A549 (cell line): ENCODE results near the gene MGAT3. TPM values are rescaled to one million over a fixed set of nuclear protein-coding genes. Genes with fewer than 3 reads are reported as not detected.

ENCODE experiments used
- ATAC-seq, 2 experiments: fragments of 200-7000 bp in 1 of 2; fragments of >200 bp in 1 of 2; cut with Nextera tagmentation in 1 of 2; cut with Tn5 transposase in 1 of 2; 3 replicates each; pipeline versions ENCODE4 v1.8.0 to v1.9.1; 2018 to 2020; ENCODE audit warnings: mild to moderate bottlenecking in 1 of 2, moderate library complexity in 1 of 2
- CTCF ChIA-PET: fragments of 300-600 bp; sonication (Branson Sonifier 250); formaldehyde crosslinking; extraction: SDS; loops from one replicate; lab custom pipeline; 2021; ENCODE audit warnings: antibody characterized with exemption, inconsistent platforms; lab: Yijun Ruan, JAX
- POLR2A ChIA-PET: fragments of 350-600 bp; formaldehyde crosslinking; extraction: SDS; loops from one replicate; lab custom pipeline; 2021; ENCODE audit warnings: antibody characterized with exemption, inconsistent platforms; lab: Yijun Ruan, JAX
- DNase-seq, 2 experiments: peaks; one replicate each; pipeline versions ENCODE4 v3.0.0 to v3.0.0-alpha.2; 2011 to 2016; ENCODE audit warnings: low read depth in 1 of 2, low spot score in 1 of 2
- FAIRE-seq: peaks from 2 replicates; lab custom pipeline; 2011; peaks lifted over from hg19 to GRCh38; lab: Jason Lieb, UNC
- H3K27ac ChIP-seq, 2 experiments: fragments of >200 bp; sonication (Bioruptor Twin); formaldehyde crosslinking; 3 replicates each; pipeline ENCODE4 v1.5.1; 2016 to 2017
- H3K4me1 ChIP-seq: fragments of >200 bp; sonication (Bioruptor Twin); formaldehyde crosslinking; 3 replicates; pipeline ENCODE4 v1.6.1; 2016
- H3K4me2 ChIP-seq: fragments of >200 bp; sonication (Bioruptor Twin); formaldehyde crosslinking; 3 replicates; pipeline ENCODE4 v1.6.1; 2016
- H3K4me3 ChIP-seq: fragments of >200 bp; sonication (Bioruptor Twin); formaldehyde crosslinking; 3 replicates; pipeline ENCODE4 v1.5.1; 2016
- H3K9me3 ChIP-seq: fragments of >200 bp; sonication (Bioruptor Twin); formaldehyde crosslinking; 3 replicates; pipeline ENCODE4 v1.6.1; 2016
- CHD2 ChIP-seq: fragments of 150-350 bp; IDR thresholded peaks from 2 replicates; pipeline ENCODE4 v1.6.1; 2014; ENCODE audit warnings: low read length; ENCODE audit not compliant: partially characterized antibody
- CTCF ChIP-seq: fragments of >200 bp; sonication (Bioruptor Twin); formaldehyde crosslinking; IDR thresholded peaks from 3 replicates; pipeline ENCODE4 v1.5.1; 2016
- E2F6 ChIP-seq: IDR thresholded peaks from 2 replicates; pipeline ENCODE4 v1.6.1; 2012; ENCODE audit warnings: low read depth, borderline replicate concordance
- EHMT2 ChIP-seq: fragments of 200-600 bp; sonication (generic); IDR thresholded peaks from 2 replicates; pipeline ENCODE4 v1.6.1; 2016; ENCODE audit warnings: antibody characterized with exemption, low read depth, mild to moderate bottlenecking, moderate library complexity
- ELK1 ChIP-seq: fragments of 150-350 bp; IDR thresholded peaks from 2 replicates; pipeline ENCODE4 v1.6.1; 2014; ENCODE audit warnings: low read depth, mild to moderate bottlenecking, low read length
- FOSL2 ChIP-seq, 2 experiments: fragments of 450-650 bp in 1 of 2; fragments of >200 bp in 1 of 2; sonication (Bioruptor Twin) in 1 of 2; formaldehyde crosslinking; IDR thresholded peaks; 2 replicates each; pipeline versions ENCODE4 v1.5.0 to v1.6.1; 2016 to 2020; ENCODE audit warnings: mild to moderate bottlenecking in 1 of 2, moderate library complexity in 1 of 2
- GATA3 ChIP-seq: IDR thresholded peaks from 2 replicates; pipeline ENCODE4 v1.6.1; 2012; ENCODE audit warnings: borderline replicate concordance
- HMGXB4 ChIP-seq: fragments of 250-450 bp; sonication (Bioruptor Pico); IDR thresholded peaks from 2 replicates; pipeline ENCODE4 v1.5.0; 2021; ENCODE audit warnings: mild to moderate bottlenecking, moderate library complexity, borderline replicate concordance
- HOXB13 ChIP-seq: fragments of 250-450 bp; sonication (Bioruptor Pico); IDR thresholded peaks from 2 replicates; pipeline ENCODE4 v1.5.0; 2020; ENCODE audit warnings: low read depth, mild to moderate bottlenecking, moderate library complexity
- HOXB5 ChIP-seq: fragments of 250-450 bp; sonication (Bioruptor Pico); IDR thresholded peaks from 2 replicates; pipeline ENCODE4 v1.5.0; 2020; ENCODE audit warnings: mild to moderate bottlenecking, moderate library complexity
- JUN ChIP-seq, 2 experiments: fragments of >200 bp; sonication (Bioruptor Twin); formaldehyde crosslinking; IDR thresholded peaks; 2 replicates in 1 of 2; 3 replicates in 1 of 2; pipeline ENCODE4 v1.6.1; 2016 to 2017
- MAFK ChIP-seq: fragments of 450-650 bp; IDR thresholded peaks from 2 replicates; pipeline ENCODE4 v1.6.1; 2014; ENCODE audit not compliant: partially characterized antibody
- MAX ChIP-seq: IDR thresholded peaks from 2 replicates; pipeline ENCODE4 v1.6.1; 2012
- MYC ChIP-seq: IDR thresholded peaks from 2 replicates; pipeline ENCODE4 v1.6.1; 2012; ENCODE audit warnings: mild to moderate bottlenecking, inconsistent platforms, low read length, improper control_type of control experiment, borderline replicate concordance
- NFE2L2 ChIP-seq: fragments of 150-350 bp; conservative IDR thresholded peaks from 2 replicates; pipeline ENCODE4 v1.6.1; 2014; ENCODE audit warnings: low read length
- NR3C1 ChIP-seq: fragments of >200 bp; sonication (Bioruptor Twin); formaldehyde crosslinking; IDR thresholded peaks from 3 replicates; pipeline ENCODE4 v1.6.1; 2017
- PHF8 ChIP-seq: fragments of 200-600 bp; sonication (generic); IDR thresholded peaks from 2 replicates; pipeline ENCODE4 v1.6.1; 2016; ENCODE audit warnings: low read depth, mild to moderate bottlenecking, antibody characterized with exemption, moderate library complexity, borderline replicate concordance
- REST ChIP-seq: fragments of 200-600 bp; sonication (generic); IDR thresholded peaks from 2 replicates; pipeline ENCODE4 v1.6.1; 2016; ENCODE audit warnings: antibody characterized with exemption, mild to moderate bottlenecking, moderate library complexity
- RFX5 ChIP-seq: fragments of 450-650 bp; IDR thresholded peaks from 2 replicates; pipeline ENCODE4 v1.7.1; 2014; ENCODE audit warnings: antibody characterized with exemption, mild to moderate bottlenecking, moderate library complexity
- RNF2 ChIP-seq: fragments of 200-600 bp; sonication (generic); IDR thresholded peaks from 2 replicates; pipeline ENCODE4 v1.6.1; 2016; ENCODE audit warnings: low read depth, mild to moderate bottlenecking, antibody characterized with exemption, moderate library complexity, borderline replicate concordance
- WGBS: methylation state at CpG from one replicate; pipeline ENCODE4 v1.1.6; 2017; ENCODE audit errors: missing lambda C conversion rate; 5-methylcytosine and 5-hydroxymethylcytosine counted together
- polyA plus RNA-seq, 4 experiments: library from polyadenylated mRNA; depleted of rRNA in 3 of 4; stranded (reverse); fragments of >200 nt; fragmentation: RNase III in 1 of 4; extraction: RNeasy Plus Mini Kit Qiagen cat#74134 plus additional on column Dnase treatment in 1 of 4; gene quantifications; 2 replicates in 3 of 4; 3 replicates in 1 of 4; pipeline ENCODE4 v1.2.3, GENCODE V29; 2011 to 2017

MGAT3 gene
- polyA plus RNA-seq, 2 of the 4 experiments (the other 2 are of a cell fraction), result 0.62 to 0.84 TPM

- no peak for FAIRE-seq
- Histone ChIP-seq H3K4me1 (peaks cover 32% of the 10 kb centered on the region), H3K9me3 (no peaks in the 10 kb centered on the region), H3K27ac (no peak overlapping the region), H3K4me3 (no peak overlapping the region), H3K4me2 (no peak overlapping the region)
- ChIA-PET CTCF (interaction anchor here (1.0 to 37.2 kb wide), 12 partner anchors 10 to 660 kb away, joined by 3 to 899 read pairs (median 3); partner anchors contain the start of genes ATF4 and RPL3), POLR2A (interaction anchor here (3.6 kb wide), 1 partner anchor 10 kb away, joined by 34 read pairs; the partner anchor contains the start of gene ATF4)
- DNase-seq, result no peak
- no peak for ATAC-seq
- WGBS, result 87% methylated on average over 6 of the region's 6 CpGs
- TF ChIP-seq NR3C1, result no peak
- no peak for TF ChIP-seq ELK1
- TF ChIP-seq REST, result no peak
- TF ChIP-seq FOSL2 (IDR thresholded peaks at IDR 0.05), result no peak
- no peak for TF ChIP-seq FOSL2 (CRISPR knock-in tag; IDR thresholded peaks at IDR 0.05)
- TF ChIP-seq RNF2, result no peak
- no peak for TF ChIP-seq PHF8
- TF ChIP-seq GATA3, result no peak
- no peak for TF ChIP-seq MYC
Measured at GRCh38 chr22:39530116-39530515, 73.3 kb downstream of the MGAT3 start.

GRCh38 chr22:39530692-39531331 is 74.0 kb downstream of the MGAT3 start:
- peaks cover 33% of the 10 kb centered on the region for H3K4me1 ChIP-seq
- no peak overlapping the region; a peak in 1 of 6 replicates for H3K27ac ChIP-seq
- ATAC-seq (no peak), DNase-seq (no peak), FAIRE-seq (no peak)
- no peak overlapping the region for H3K4me3 ChIP-seq
- peak overlapping the region; percentile 90 for H3K4me2 ChIP-seq
- POLR2A ChIA-PET, result interaction anchor here (1.4 to 3.6 kb wide), 3 partner anchors 8 to 513 kb away, joined by 4 to 34 read pairs (median 9); partner anchors contain the start of gene ATF4
- WGBS, result 49% methylated on average over 9 of the region's 9 CpGs
- no peaks in the 10 kb centered on the region for H3K9me3 ChIP-seq
- CTCF ChIA-PET, result interaction anchor here (1.0 to 37.2 kb wide), 12 partner anchors 10 to 661 kb away, joined by 3 to 899 read pairs (median 4); partner anchors contain the start of gene ATF4
- TF ChIP-seq HOXB13 (CRISPR knock-in tag) (no peak), MAX (no peak), RNF2 (no peak), EHMT2 (no peak), E2F6 (no peak), NFE2L2 (no peak), CHD2 (no peak), HMGXB4 (no peak), CTCF (no peak), JUN (IDR thresholded peaks at IDR 0.05) (no peak), GATA3 (no peak), HOXB5 (CRISPR knock-in tag) (no peak), RFX5 (no peak), MAFK (no peak)
- TF ChIP-seq, all 56 proteins: peak for 0
